GM06990 (cell line): ENCODE data around the gene TLCD5.

Experiments used
- DNase-seq: peaks from one replicate; pipeline ENCODE4 v3.0.0-alpha.2; 2011; ENCODE audit not compliant: insufficient read length; ENCODE audit errors: extremely low read depth
- H3K27me3 ChIP-seq: replicated peaks from 2 replicates; pipeline ENCODE4 v1.6.0; 2011; ENCODE audit warnings: low read length; ENCODE audit not compliant: control insufficient read depth, insufficient read depth
- H3K36me3 ChIP-seq: 2 replicates; pipeline ENCODE4 v1.5.1; 2011; ENCODE audit warnings: low read length; ENCODE audit not compliant: control insufficient read depth, insufficient read depth
- H3K4me3 ChIP-seq: replicated peaks from 2 replicates; pipeline ENCODE4 v1.5.1; 2011; ENCODE audit warnings: low read depth, mild to moderate bottlenecking, control low read depth, low read length
- TF ChIP-seq, protein P1 (sequence below): IDR thresholded peaks from 2 replicates; pipeline ENCODE4 v1.5.1; 2011; ENCODE audit warnings: low read length, control low read depth, mild to moderate bottlenecking, inconsistent platforms; ENCODE audit not compliant: insufficient read depth, poor library complexity, severe bottlenecking

TLCD5 gene

DNA sequence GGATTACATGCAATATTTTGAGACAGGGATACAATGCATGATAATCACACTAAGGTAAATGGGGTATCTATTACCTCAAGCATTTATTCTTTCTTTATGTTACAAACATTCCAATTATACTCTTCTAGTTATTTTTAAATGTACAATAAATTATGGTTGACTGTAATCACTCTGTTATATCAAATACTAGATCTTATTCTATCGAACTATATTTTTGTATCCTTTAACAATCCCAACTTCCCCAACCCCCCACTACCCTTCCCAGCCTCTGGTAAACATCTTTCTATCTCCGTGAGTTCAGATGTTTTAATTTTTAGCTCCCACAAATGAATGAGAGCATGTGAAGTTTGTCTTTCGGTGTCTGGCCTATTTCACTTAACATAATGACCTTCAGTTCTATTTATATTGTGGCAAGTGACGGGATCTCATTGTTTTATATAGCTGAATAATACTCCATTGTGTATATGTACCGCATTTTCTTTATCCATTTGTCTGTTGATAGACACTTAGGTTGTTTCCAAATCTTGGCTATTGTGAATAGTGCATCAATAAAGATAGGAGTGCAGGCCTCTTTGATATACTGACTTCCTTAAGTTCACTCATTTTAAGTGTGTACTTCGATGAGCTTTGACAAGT, 51.6 kb downstream of the TLCD5 start:
- no peak overlapping the region for H3K4me3 ChIP-seq

DNA sequence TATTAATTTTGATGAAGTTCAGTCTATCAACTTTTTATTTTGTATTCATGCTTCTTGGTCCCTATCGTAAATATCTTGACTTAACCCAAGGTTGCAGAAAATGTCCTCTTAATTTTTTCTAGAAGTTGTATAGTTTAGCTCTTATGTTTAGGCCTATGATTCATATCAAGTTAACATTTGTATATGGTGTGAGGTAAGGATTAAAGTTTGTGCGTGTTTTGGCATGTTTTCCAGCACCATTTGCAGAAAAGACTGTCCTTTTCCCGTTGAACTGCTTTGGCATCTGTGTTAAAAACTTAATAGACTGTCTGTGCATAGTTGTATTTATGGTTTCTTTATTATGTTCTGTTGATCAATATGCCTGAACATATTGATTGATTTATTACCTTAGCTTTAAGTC, 53.4 kb downstream of the TLCD5 start:
- no peak for DNase-seq
- Histone ChIP-seq H3K4me3 (no peak overlapping the region), H3K36me3 (no peaks in the 10 kb centered on the region), H3K27me3 (no peaks in the 10 kb centered on the region)
- TF ChIP-seq, protein P1, sequence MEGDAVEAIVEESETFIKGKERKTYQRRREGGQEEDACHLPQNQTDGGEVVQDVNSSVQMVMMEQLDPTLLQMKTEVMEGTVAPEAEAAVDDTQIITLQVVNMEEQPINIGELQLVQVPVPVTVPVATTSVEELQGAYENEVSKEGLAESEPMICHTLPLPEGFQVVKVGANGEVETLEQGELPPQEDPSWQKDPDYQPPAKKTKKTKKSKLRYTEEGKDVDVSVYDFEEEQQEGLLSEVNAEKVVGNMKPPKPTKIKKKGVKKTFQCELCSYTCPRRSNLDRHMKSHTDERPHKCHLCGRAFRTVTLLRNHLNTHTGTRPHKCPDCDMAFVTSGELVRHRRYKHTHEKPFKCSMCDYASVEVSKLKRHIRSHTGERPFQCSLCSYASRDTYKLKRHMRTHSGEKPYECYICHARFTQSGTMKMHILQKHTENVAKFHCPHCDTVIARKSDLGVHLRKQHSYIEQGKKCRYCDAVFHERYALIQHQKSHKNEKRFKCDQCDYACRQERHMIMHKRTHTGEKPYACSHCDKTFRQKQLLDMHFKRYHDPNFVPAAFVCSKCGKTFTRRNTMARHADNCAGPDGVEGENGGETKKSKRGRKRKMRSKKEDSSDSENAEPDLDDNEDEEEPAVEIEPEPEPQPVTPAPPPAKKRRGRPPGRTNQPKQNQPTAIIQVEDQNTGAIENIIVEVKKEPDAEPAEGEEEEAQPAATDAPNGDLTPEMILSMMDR: no peak

More for the DNA sequence above, 51.6 kb downstream of the TLCD5 start:
- no peaks in the 10 kb centered on the region for H3K36me3 ChIP-seq
- TF ChIP-seq, protein P1: no peak
- no peak for DNase-seq
- H3K27me3 ChIP-seq: no peaks in the 10 kb centered on the region

GRCh38 chr11:120381401-120381800, 56.3 kb downstream of the TLCD5 start:
- no peaks in the 10 kb centered on the region for H3K36me3 ChIP-seq
- no peaks in the 10 kb centered on the region for H3K27me3 ChIP-seq
- no peak for DNase-seq
- no peak overlapping the region for H3K4me3 ChIP-seq
- TF ChIP-seq, protein P1: no peak
